SK-N-SH treated with all-trans-retinoic acid at 6 μM for 48 hours (cell line): ENCODE data around the gene RBMS1.

ENCODE experiments used
- ESRRG ChIP-seq: fragments of 250-450 bp; sonication (Bioruptor Pico); IDR thresholded peaks from 2 replicates; pipeline ENCODE4 v1.6.1; 2021; ENCODE audit warnings: mild to moderate bottlenecking
- OSR1 ChIP-seq: fragments of 250-450 bp; sonication (Bioruptor Pico); IDR thresholded peaks from 2 replicates; pipeline ENCODE4 v1.8.0; 2022; ENCODE audit warnings: moderate library complexity, mild to moderate bottlenecking, inconsistent platforms
- TCF4 ChIP-seq: fragments of 250-450 bp; sonication (Bioruptor Pico); IDR thresholded peaks from 2 replicates; pipeline ENCODE4 v1.8.0; 2021; ENCODE audit warnings: mild to moderate bottlenecking, moderate library complexity, borderline replicate concordance
- TF ChIP-seq, protein P1 (sequence below): fragments of 250-450 bp; sonication (Bioruptor Pico); IDR thresholded peaks from 2 replicates; pipeline ENCODE4 v1.8.0; 2020; ENCODE audit warnings: mild to moderate bottlenecking, moderate library complexity, borderline replicate concordance

GRCh38 chr2:160336105-160336504, 157.5 kb downstream of the RBMS1 start:
- TF ChIP-seq, protein P1, sequence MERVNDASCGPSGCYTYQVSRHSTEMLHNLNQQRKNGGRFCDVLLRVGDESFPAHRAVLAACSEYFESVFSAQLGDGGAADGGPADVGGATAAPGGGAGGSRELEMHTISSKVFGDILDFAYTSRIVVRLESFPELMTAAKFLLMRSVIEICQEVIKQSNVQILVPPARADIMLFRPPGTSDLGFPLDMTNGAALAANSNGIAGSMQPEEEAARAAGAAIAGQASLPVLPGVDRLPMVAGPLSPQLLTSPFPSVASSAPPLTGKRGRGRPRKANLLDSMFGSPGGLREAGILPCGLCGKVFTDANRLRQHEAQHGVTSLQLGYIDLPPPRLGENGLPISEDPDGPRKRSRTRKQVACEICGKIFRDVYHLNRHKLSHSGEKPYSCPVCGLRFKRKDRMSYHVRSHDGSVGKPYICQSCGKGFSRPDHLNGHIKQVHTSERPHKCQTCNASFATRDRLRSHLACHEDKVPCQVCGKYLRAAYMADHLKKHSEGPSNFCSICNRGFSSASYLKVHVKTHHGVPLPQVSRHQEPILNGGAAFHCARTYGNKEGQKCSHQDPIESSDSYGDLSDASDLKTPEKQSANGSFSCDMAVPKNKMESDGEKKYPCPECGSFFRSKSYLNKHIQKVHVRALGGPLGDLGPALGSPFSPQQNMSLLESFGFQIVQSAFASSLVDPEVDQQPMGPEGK (CRISPR knock-in tag), result no peak
- TF ChIP-seq TCF4 (CRISPR knock-in tag) (no peak), ESRRG (no peak), OSR1 (CRISPR knock-in tag) (no peak)
